Lower leg skin (tissue), 4 donors: ENCODE results near the gene LTBP2. TPM values are rescaled to one million over a fixed set of nuclear protein-coding genes. Genes with fewer than 3 reads are reported as not detected.

Experiments
- DNase-seq, 2 donors: peaks; one replicate each; pipeline ENCODE4 v3.0.0-alpha.2; 2019; ENCODE audit warnings: low spot score in 2 of 2
- H3K4me3 ChIP-seq: fragments of 200-600 bp; sonication (generic); 2 replicates; pipeline ENCODE4 v1.5.1; 2017; ENCODE audit warnings: mild to moderate bottlenecking, low read depth; ENCODE audit not compliant: poor library complexity, severe bottlenecking
- CTCF ChIP-seq, 3 donors: fragments of 450-650 bp; IDR thresholded peaks; one replicate each; pipeline ENCODE4 v1.5.1; 2016; ENCODE audit warnings: antibody characterized with exemption in 3 of 3, mild to moderate bottlenecking in 3 of 3, moderate library complexity in 2 of 3
- POLR2A ChIP-seq, 2 donors: fragments of 450-650 bp; IDR thresholded peaks; one replicate each; pipeline ENCODE4 v1.6.1; 2016 to 2017; ENCODE audit warnings: antibody characterized with exemption in 2 of 2, mild to moderate bottlenecking in 1 of 2, moderate library complexity in 1 of 2
- WGBS, 2 donors: methylation state at CpG; one replicate each; pipeline ENCODE4 v1.1.5; 2018; 5-methylcytosine and 5-hydroxymethylcytosine counted together
- intact Hi-C: fragments of 100-400 bp; cut with DNase I; formaldehyde crosslinking; loops from one replicate; pipeline ENCODE4 v1.15.0; 2023; ENCODE audit warnings: low total_unique reads
- total RNA-seq, 4 donors: library from RNA; depleted of rRNA; stranded (reverse); fragments of >200 nt; gene quantifications; one replicate each; pipeline ENCODE4 v1.1.0, GENCODE V29; 2016

The LTBP2 gene
- total RNA-seq, 4 donors from 2014 or later: 13.7 to 39.3 (median 25.9) TPM

DNA sequence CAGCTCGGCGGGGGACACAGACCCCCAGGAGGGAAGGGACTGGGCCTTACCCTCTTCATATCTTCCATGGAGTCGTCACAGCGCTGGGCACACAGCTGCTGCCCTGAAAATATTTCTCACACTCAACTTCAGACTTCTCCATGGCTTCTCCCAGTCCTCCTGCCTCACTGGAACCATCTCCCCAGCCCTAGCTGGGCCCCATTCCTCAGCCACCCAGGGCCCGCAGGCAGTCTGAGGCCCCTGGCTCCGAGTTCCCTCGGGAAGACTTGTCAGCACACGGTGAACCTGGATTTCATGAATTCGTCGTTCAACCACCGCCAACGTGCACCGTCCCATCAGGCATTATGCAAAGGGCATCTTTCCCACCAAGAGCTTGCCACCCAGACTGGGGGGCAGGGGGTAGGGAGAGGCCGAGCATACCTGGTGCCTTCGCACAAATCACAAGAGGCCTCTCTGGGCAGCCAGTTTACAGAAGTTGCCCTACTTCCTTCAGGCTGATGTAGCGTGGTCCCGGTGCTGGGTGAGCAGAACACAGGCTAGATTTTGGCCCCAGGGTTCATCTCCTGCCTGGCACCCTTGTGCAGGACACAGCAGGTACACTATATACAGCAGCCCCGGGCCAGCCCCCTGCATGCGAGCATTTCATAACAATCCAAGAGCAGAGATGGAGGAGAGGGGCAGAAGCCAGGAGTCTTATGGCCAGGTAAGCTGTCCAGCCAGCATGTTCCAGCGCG, 44.2 kb downstream of the LTBP2 start:
- 50 to 59% methylated on average over 21 of the region's 21 CpGs for WGBS, 2 donors
- no peak overlapping the region for H3K4me3 ChIP-seq
- no peak for TF ChIP-seq POLR2A (IDR thresholded peaks at IDR 0.05)
- TF ChIP-seq CTCF (IDR thresholded peaks at IDR 0.05): no peak
- DNase-seq: no peak
- intact Hi-C loops: no loop called here

DNA sequence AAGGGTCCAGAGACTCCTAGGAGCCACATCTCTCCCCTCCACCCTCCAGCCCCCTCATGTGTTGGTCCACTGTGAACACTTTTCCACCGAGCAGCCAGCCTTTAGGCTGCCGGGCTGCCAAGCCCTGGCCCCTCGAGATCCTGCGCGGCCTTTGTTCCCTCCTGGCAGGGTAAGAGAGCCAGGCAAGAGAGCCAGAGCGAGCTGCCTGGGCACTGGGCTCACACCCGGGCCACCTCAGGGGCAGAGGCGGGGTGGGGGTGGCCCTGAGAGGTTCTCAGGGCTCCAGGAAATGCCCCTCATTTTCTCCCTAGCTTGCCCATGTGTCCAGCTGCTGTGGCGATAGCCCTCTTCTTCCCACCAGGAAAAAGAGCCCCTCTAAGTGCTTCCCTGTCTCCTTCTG, 44.8 kb downstream of the LTBP2 start:
- TF ChIP-seq POLR2A (IDR thresholded peaks at IDR 0.05): no peak
- TF ChIP-seq CTCF (IDR thresholded peaks at IDR 0.05): no peak
- 29 to 57% methylated on average over 9 of the region's 9 CpGs for WGBS, 2 donors
- no peak for DNase-seq
- H3K4me3 ChIP-seq: no peak overlapping the region
- intact Hi-C loops: no loop called here

DNA sequence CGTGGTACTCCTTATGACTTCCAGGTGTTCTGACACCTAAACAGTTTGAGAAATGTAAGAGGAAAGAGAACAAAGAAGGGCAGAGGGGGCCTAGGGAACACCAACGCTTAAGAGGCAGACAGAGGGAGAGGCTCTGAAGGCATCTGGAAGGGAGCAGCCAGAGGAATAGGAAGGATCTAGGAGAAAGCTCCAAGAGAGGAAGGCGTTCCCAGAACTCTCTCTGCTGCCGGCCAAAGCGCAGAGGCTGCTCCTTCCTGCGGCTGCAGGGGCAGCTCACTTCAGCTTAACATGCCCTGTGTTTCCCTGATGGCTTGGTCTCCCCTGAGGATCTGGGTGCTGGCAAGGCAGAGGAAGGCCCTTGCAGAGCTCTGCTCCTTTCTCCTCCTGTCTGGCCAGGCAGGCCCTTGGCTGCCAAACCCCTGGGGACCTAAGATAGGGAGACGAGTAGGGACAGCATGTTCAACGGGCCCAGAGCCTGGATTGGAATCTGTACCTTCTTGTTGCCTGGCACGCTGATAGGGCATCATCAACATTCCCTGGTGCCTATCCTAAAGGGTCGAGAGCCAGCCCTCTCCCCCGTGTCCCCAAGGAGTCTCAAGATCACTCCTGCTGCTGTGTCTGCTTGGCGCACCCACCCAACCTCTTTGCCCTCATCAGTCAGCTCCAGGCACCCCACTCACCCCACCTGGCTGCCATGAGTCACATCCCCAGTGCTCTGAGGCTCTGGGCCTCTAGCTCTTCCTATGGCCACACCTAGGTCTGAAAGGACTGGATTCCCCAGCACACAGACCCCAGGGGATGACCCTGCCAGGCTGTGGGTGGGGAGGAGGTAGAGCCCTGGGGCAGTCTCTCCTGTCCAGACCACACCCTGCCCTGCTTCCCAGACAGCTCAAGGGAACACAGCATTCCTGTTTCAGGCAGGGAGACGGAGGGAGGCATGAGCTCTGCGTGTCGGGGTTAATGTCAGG, 45.6 kb downstream of the LTBP2 start:
- no peak overlapping the region for H3K4me3 ChIP-seq
- intact Hi-C loops: no loop called here
- 31 to 37% methylated on average over 12 to 13 of the region's 15 CpGs for WGBS, 2 donors
- no peak for TF ChIP-seq POLR2A (IDR thresholded peaks at IDR 0.05)
- no peak for TF ChIP-seq CTCF (IDR thresholded peaks at IDR 0.05)
- peak in 1 of 2 donors; percentile 34 for DNase-seq

DNA sequence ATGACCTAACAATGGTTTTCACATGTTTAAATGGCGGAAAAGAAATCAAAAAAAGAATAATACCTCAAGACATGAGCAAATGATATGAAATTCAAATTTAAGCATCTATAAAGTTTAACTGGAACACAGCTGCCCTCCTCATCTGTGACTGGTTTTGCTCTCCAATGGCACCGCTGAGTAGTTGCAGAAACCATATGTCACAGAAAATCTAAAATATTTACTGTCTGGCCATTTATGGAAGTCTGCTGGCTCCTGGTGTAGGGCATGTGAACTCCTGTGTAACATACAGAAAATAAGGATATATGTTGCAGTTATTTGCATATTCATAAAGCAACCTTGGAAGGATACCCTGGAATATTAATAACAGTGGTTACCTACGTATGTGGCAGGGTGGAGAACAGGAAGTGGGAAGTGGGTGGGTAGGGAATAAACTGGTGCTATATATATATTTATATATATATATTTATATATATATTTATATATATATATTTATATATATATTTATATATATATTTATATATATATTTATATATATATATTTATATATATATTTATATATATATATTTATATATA, 48.4 kb downstream of the LTBP2 start:
- 71 to 78% methylated on average over 3 of the region's 3 CpGs for WGBS, 2 donors
- no peak for DNase-seq
- H3K4me3 ChIP-seq: no peak overlapping the region
- intact Hi-C loops: no loop called here
- TF ChIP-seq CTCF (IDR thresholded peaks at IDR 0.05): no peak
- TF ChIP-seq POLR2A (IDR thresholded peaks at IDR 0.05): no peak

DNA sequence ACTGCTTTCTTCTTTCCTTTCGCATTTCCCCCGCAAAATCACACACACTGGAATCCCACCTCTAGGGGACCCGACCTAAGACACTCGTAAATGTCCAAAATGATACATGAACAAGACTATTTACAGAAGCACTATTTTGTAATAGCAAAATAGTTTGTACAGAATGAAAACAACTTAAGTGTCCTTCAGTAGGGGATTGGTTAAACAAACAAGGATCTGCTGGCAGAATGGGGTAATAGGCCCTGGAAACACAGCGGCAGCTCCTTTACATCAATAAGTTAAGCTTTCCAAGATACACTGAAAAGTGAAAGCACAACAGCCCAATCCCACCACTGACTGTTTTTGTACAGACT, 48.8 kb downstream of the LTBP2 start:
- H3K4me3 ChIP-seq: no peak overlapping the region
- DNase-seq: no peak
- intact Hi-C loops: no loop called here
- TF ChIP-seq CTCF (IDR thresholded peaks at IDR 0.05) (no peak), POLR2A (IDR thresholded peaks at IDR 0.05) (no peak)
- WGBS, 2 donors: 78 to 82% methylated on average over 5 of the region's 5 CpGs
